Breast epithelium (tissue), 4 donors: Measurements from ENCODE around the gene BCAT1. TPM values are rescaled to one million over a fixed set of nuclear protein-coding genes. Genes with fewer than 3 reads are reported as not detected.

Experiments
- DNase-seq, 2 donors: peaks; one replicate each; pipeline ENCODE4 v3.0.0-alpha.2; 2019; ENCODE audit warnings: low spot score in 2 of 2
- H3K27ac ChIP-seq, 2 donors: fragments of 200-600 bp; sonication (generic) in 1 of 2; one replicate each; pipeline ENCODE4 v1.5.1; 2016 to 2019; ENCODE audit warnings: mild to moderate bottlenecking in 1 of 2
- H3K27me3 ChIP-seq, 2 donors: fragments of 200-600 bp; sonication (generic) in 1 of 2; one replicate each; pipeline versions ENCODE4 v1.5.1 to v1.6.0; 2017 to 2019; ENCODE audit warnings: control low read depth in 1 of 2, mild to moderate bottlenecking in 1 of 2
- H3K36me3 ChIP-seq: fragments of 200-600 bp; one replicate; pipeline ENCODE4 v1.5.1; 2019
- H3K4me1 ChIP-seq, 2 donors: fragments of 200-600 bp; sonication (generic); one replicate each; pipeline ENCODE4 v1.5.1; 2016 to 2019; ENCODE audit warnings: control low read depth in 1 of 2
- H3K4me3 ChIP-seq, 3 donors: fragments of 200-600 bp; sonication (generic); 1 replicate in 2 of 3; 2 replicates in 1 of 3; pipeline ENCODE4 v1.5.1; 2016 to 2019; ENCODE audit warnings: mild to moderate bottlenecking in 3 of 3, moderate library complexity in 2 of 3
- H3K9me3 ChIP-seq, 2 donors: fragments of 200-600 bp; sonication (generic) in 1 of 2; one replicate each; pipeline ENCODE4 v1.5.1; 2016 to 2019; ENCODE audit warnings: control low read depth in 1 of 2
- POLR2A ChIP-seq: fragments of 450-650 bp; IDR thresholded peaks from one replicate; pipeline ENCODE4 v1.6.1; 2016; ENCODE audit warnings: antibody characterized with exemption, mild to moderate bottlenecking, moderate library complexity
- POLR2AphosphoS5 ChIP-seq, 3 donors: sonication (generic); formaldehyde crosslinking; IDR thresholded peaks; one replicate each; pipeline ENCODE4 v1.6.1; 2017; ENCODE audit warnings: antibody characterized with exemption in 3 of 3
- intact Hi-C: fragments of 100-400 bp; cut with DNase I; formaldehyde crosslinking; loops from one replicate; pipeline ENCODE4 v1.15.1; 2023; ENCODE audit warnings: low total_unique reads
- total RNA-seq, 3 donors: library from RNA; depleted of rRNA; stranded (reverse); fragments of >200 nt; gene quantifications; one replicate each; pipeline ENCODE4 v1.1.0, GENCODE V29; 2016
- TF ChIP-seq, protein P1 (sequence below), 3 donors: fragments of 450-650 bp; IDR thresholded peaks; one replicate each; pipeline ENCODE4 v1.5.1; 2016 to 2017; ENCODE audit warnings: antibody characterized with exemption in 3 of 3, mild to moderate bottlenecking in 3 of 3, moderate library complexity in 3 of 3

The BCAT1 gene
- total RNA-seq, 3 donors from 2014 or later = 8.8 to 35.8 (median 12.1) TPM

DNA sequence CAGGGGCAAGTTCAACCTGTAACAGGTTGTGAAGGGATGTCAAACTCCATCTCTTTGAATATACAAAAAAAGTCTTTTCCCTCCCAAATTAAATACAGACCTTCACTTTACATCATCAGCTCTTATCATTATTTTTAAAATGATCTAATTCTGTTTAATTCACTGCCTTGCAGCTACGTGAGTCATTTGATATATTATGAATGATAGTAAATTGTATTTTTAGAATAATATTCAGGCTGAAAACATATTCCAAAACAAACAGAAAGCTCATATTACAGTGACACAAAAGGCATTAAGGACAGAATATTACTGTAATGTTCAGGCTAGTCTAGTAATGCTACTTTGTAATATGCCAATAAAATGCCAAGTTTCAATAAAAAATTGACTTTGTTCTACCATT lies 53.3 kb downstream of the BCAT1 start:
- intact Hi-C loops = no loop called here
- Histone ChIP-seq H3K4me3 (no peak overlapping the region), H3K9me3 (no peaks in the 10 kb centered on the region), H3K27ac (no peak overlapping the region), H3K36me3 (no peaks in the 10 kb centered on the region), H3K4me1 (no peaks in the 10 kb centered on the region), H3K27me3 (no peaks in the 10 kb centered on the region)
- TF ChIP-seq POLR2AphosphoS5 (IDR thresholded peaks at IDR 0.05) (no peak), POLR2A (no peak)
- TF ChIP-seq, protein P1, sequence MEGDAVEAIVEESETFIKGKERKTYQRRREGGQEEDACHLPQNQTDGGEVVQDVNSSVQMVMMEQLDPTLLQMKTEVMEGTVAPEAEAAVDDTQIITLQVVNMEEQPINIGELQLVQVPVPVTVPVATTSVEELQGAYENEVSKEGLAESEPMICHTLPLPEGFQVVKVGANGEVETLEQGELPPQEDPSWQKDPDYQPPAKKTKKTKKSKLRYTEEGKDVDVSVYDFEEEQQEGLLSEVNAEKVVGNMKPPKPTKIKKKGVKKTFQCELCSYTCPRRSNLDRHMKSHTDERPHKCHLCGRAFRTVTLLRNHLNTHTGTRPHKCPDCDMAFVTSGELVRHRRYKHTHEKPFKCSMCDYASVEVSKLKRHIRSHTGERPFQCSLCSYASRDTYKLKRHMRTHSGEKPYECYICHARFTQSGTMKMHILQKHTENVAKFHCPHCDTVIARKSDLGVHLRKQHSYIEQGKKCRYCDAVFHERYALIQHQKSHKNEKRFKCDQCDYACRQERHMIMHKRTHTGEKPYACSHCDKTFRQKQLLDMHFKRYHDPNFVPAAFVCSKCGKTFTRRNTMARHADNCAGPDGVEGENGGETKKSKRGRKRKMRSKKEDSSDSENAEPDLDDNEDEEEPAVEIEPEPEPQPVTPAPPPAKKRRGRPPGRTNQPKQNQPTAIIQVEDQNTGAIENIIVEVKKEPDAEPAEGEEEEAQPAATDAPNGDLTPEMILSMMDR (IDR thresholded peaks at IDR 0.05) = no peak
- no peak for DNase-seq

DNA sequence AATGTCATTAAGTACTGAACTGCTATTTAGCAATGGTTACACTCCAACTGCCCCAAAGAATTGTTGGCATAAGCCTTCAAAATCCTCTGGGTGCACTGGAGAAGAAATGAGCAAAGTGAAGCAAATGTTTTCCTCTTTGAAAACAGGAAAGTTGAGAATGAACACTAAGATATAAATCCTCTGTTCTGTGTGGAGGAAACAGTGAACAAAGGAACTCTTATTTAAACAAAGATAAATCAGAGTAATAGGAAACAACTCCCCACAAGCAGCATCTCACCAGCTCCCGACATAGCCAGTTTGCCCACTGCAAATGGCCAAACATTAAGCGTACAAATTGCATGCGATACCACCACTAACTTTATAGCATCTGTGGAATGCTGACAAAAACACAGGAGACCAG lies 54.0 kb downstream of the BCAT1 start:
- no peak for DNase-seq
- Histone ChIP-seq H3K4me3 (no peak overlapping the region), H3K9me3 (no peaks in the 10 kb centered on the region), H3K4me1 (no peaks in the 10 kb centered on the region), H3K27me3 (no peaks in the 10 kb centered on the region), H3K27ac (no peak overlapping the region), H3K36me3 (no peaks in the 10 kb centered on the region)
- no peak for TF ChIP-seq POLR2A
- TF ChIP-seq POLR2AphosphoS5 (IDR thresholded peaks at IDR 0.05) = no peak
- TF ChIP-seq, protein P1 (IDR thresholded peaks at IDR 0.05) = no peak
- intact Hi-C loops = no loop called here

DNA sequence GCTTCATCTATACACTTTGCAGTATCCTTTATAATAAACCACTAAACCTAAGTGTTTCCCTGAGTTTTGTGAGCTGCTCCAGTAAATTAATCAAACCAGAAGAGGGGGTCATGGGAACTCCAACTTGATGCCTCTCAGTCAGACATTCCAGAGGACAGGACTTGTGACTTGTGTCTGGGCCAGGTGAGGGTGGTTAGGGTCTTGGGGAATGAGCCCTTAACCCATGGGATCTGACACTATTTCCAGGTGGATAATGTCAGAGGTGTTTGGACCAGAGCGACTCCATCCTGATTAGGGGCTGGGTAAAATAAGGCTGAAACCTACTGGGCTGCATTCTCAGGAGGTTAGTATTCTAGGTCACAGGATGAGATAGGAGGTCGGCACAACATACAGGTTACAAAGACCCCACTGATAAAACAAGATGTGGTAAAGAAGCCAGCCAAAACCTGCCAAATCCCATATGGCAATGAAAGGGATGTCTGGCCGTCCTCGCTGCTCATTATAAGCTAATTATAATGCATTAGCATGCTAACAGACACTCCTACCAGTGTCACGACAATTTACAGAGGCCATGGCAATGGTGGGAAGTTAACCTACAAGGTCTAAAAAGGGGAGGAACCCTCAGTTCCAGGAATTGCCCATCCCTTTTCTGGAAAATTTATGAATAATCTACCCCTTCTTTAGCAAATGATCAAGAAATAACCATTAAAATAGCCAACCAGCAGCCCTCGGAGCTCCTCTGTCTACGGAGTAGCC lies 58.7 kb downstream of the BCAT1 start:
- no peaks in the 10 kb centered on the region for H3K9me3 ChIP-seq
- intact Hi-C loops = no loop called here
- TF ChIP-seq POLR2AphosphoS5 (IDR thresholded peaks at IDR 0.05) (no peak), POLR2A (no peak)
- TF ChIP-seq, protein P1 (IDR thresholded peaks at IDR 0.05) = no peak
- no peaks in the 10 kb centered on the region for H3K36me3 ChIP-seq
- H3K4me1 ChIP-seq = no peaks in the 10 kb centered on the region
- no peak overlapping the region for H3K27ac ChIP-seq
- H3K27me3 ChIP-seq = no peaks in the 10 kb centered on the region
- H3K4me3 ChIP-seq = no peak overlapping the region
- DNase-seq = no peak

DNA sequence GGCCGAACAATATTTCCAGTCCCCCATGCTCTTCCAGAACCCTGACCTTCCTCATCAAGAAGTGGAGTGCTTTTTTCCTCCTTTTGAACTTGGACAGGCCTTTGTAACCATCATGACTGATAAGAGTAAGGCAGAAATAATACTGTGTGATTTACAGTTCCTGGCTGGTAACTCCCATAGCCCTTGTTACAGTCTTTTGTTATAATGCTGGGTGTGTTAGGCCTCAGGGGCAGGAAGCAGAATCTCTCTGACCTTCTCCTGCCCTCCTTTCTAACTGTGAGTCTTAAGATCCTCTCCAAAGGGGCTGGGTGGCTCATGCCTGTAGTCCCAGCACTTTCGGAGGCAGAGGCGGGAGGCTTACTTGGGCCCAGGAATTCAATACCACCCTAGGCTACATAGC lies 59.5 kb downstream of the BCAT1 start:
- no peaks in the 10 kb centered on the region for H3K27me3 ChIP-seq
- no peaks in the 10 kb centered on the region for H3K36me3 ChIP-seq
- H3K4me3 ChIP-seq = no peak overlapping the region
- TF ChIP-seq, protein P1 (IDR thresholded peaks at IDR 0.05) = no peak
- TF ChIP-seq POLR2A (no peak), POLR2AphosphoS5 (IDR thresholded peaks at IDR 0.05) (no peak)
- no peaks in the 10 kb centered on the region for H3K4me1 ChIP-seq
- no peak overlapping the region for H3K27ac ChIP-seq
- intact Hi-C loops = no loop called here
- no peaks in the 10 kb centered on the region for H3K9me3 ChIP-seq
- DNase-seq = no peak

DNA sequence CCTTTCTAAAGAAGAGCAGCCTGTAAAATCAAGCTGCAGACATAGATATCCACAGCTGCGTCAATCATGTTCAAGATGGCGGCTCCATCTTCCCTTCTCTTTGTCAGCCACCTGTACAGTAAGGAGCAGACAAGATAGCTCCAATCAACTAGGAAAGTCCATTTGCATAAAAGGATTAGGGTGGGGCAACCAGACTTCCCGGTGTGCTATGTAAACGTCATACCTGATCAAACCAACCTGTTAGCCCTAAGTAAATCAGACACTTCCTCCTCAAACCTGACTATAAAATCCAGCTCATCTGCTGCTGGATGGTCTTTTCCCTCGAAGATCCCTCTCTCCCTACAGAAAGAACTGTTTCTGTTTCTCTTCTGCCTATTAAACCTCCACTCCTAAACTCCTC lies 60.1 kb downstream of the BCAT1 start:
- TF ChIP-seq, protein P1 (IDR thresholded peaks at IDR 0.05) = no peak
- no peak for TF ChIP-seq POLR2A
- no peak for TF ChIP-seq POLR2AphosphoS5 (IDR thresholded peaks at IDR 0.05)
- Histone ChIP-seq H3K27me3 (no peaks in the 10 kb centered on the region), H3K27ac (no peak overlapping the region), H3K4me3 (no peak overlapping the region), H3K4me1 (no peaks in the 10 kb centered on the region), H3K36me3 (no peaks in the 10 kb centered on the region), H3K9me3 (no peaks in the 10 kb centered on the region)
- no peak for DNase-seq
- intact Hi-C loops = no loop called here
